ENCODE measurements around the gene ATE1.

DNA sequence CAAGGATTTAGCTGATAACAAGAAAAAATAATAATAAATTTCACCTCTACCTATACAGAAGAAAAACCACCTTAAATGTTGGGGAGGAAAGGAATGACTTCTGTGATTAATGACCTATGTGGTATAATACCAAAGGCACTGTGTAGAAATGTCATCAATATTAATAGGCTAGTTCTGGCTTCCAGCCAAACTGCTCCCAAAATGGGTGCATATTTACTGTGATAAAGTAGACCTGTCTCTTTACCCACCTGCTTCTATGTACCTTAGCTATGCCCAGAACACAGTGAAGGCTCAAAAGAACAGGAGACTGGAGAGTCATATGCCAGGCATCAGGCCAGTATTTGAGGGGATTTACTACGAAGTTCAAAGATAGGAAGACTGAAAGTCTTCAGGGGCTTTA is 76.0 kb downstream of the ATE1 start:
- TF ChIP-seq, protein P1, sequence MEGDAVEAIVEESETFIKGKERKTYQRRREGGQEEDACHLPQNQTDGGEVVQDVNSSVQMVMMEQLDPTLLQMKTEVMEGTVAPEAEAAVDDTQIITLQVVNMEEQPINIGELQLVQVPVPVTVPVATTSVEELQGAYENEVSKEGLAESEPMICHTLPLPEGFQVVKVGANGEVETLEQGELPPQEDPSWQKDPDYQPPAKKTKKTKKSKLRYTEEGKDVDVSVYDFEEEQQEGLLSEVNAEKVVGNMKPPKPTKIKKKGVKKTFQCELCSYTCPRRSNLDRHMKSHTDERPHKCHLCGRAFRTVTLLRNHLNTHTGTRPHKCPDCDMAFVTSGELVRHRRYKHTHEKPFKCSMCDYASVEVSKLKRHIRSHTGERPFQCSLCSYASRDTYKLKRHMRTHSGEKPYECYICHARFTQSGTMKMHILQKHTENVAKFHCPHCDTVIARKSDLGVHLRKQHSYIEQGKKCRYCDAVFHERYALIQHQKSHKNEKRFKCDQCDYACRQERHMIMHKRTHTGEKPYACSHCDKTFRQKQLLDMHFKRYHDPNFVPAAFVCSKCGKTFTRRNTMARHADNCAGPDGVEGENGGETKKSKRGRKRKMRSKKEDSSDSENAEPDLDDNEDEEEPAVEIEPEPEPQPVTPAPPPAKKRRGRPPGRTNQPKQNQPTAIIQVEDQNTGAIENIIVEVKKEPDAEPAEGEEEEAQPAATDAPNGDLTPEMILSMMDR (IDR thresholded peaks at IDR 0.05; ENCODE audit: poor library complexity) = no peak
- no peak for TF ChIP-seq EZH2 (IDR thresholded peaks at IDR 0.05; ENCODE audit: borderline replicate concordance)

All from hepatocyte (in vitro differentiated cells).